Activated effector memory CD4-positive, alpha-beta T cell treated with anti-CD3 and anti-CD28 coated beads, Interleukin-2, amount 50 U/mL, for 16 hours (primary cell): ENCODE data around the gene NUCB2.

Experiments
- DNase-seq: peaks from one replicate; pipeline ENCODE4 v3.0.0-alpha.2; 2020

NUCB2 gene

GRCh38 chr11:17272801-17273200 is 3.7 kb upstream of the NUCB2 start:
- DNase-seq = no peak

GRCh38 chr11:17273211-17273610 is 3.3 kb upstream of the NUCB2 start:
- no peak for DNase-seq

- DNase-seq = no peak
Measured at GRCh38 chr11:17273668-17274282, 2.8 kb upstream of the NUCB2 start.

GRCh38 chr11:17275400-17276235 is 921 bp upstream of the NUCB2 start:
- no peak for DNase-seq

GRCh38 chr11:17277024-17277584 is 565 bp downstream of the NUCB2 start:
- DNase-seq = no peak

GRCh38 chr11:17280494-17281127 is 4.1 kb downstream of the NUCB2 start:
- no peak for DNase-seq

GRCh38 chr11:17286332-17286731 is 9.8 kb downstream of the NUCB2 start:
- DNase-seq = no peak

GRCh38 chr11:17287058-17287457 is 10.5 kb downstream of the NUCB2 start:
- DNase-seq = no peak

- no peak for DNase-seq
Measured at GRCh38 chr11:17291710-17292109, 15.2 kb downstream of the NUCB2 start.

GRCh38 chr11:17293311-17293710 is 16.8 kb downstream of the NUCB2 start:
- DNase-seq = no peak

- DNase-seq = no peak
Measured at GRCh38 chr11:17294033-17294432, 17.5 kb downstream of the NUCB2 start.

- no peak for DNase-seq
Measured at GRCh38 chr11:17296852-17297559, 20.5 kb downstream of the NUCB2 start.

GRCh38 chr11:17298302-17298701 is 21.8 kb downstream of the NUCB2 start:
- DNase-seq = no peak

- no peak for DNase-seq
Measured at GRCh38 chr11:17300372-17300771, 23.8 kb downstream of the NUCB2 start.

- no peak for DNase-seq
Measured at GRCh38 chr11:17313349-17314231, 37.1 kb downstream of the NUCB2 start.

- no peak for DNase-seq
Measured at GRCh38 chr11:17314232-17314547, 37.7 kb downstream of the NUCB2 start.

- DNase-seq = no peak
Measured at GRCh38 chr11:17314904-17315426, 38.4 kb downstream of the NUCB2 start.

GRCh38 chr11:17328871-17329494 is 52.4 kb downstream of the NUCB2 start:
- DNase-seq = no peak

GRCh38 chr11:17331669-17332068 is 55.1 kb downstream of the NUCB2 start:
- DNase-seq = no peak

- no peak for DNase-seq
Measured at GRCh38 chr11:17333799-17334586, 57.5 kb downstream of the NUCB2 start.

- DNase-seq = no peak
Measured at GRCh38 chr11:17343257-17343656, 66.7 kb downstream of the NUCB2 start.
